ENCODE measurements around the gene WAPL.

- TF ChIP-seq CBX5 (IDR thresholded peaks at IDR 0.05; ENCODE audit: low read depth) (no peak), HSF1 (IDR thresholded peaks at IDR 0.05; ENCODE audit: low read depth, low read length) (no peak), POLR2A (IDR thresholded peaks at IDR 0.05; ENCODE audit: low read depth, low read length) (no peak), POLR2AphosphoS5 (IDR thresholded peaks at IDR 0.05; ENCODE audit: low read length) (no peak), TAF1 (IDR thresholded peaks at IDR 0.05; ENCODE audit: borderline replicate concordance, low read depth, low read length) (no peak), EZH2 (IDR thresholded peaks at IDR 0.05; ENCODE audit: borderline replicate concordance, control insufficient read depth, low read depth, low read length) (no peak), GABPA (IDR thresholded peaks at IDR 0.05; ENCODE audit: low read depth) (no peak), USF2 (IDR thresholded peaks at IDR 0.05; ENCODE audit: borderline replicate concordance, low read depth, low read length) (no peak), IKZF1 (conservative IDR thresholded peaks at IDR 0.05) (no peak), RFX5 (IDR thresholded peaks at IDR 0.05; ENCODE audit: low read depth, low read length) (no peak), RELA (IDR thresholded peaks at IDR 0.05; ENCODE audit: borderline replicate concordance, partially characterized antibody) (no peak)
- TF ChIP-seq, protein P1, sequence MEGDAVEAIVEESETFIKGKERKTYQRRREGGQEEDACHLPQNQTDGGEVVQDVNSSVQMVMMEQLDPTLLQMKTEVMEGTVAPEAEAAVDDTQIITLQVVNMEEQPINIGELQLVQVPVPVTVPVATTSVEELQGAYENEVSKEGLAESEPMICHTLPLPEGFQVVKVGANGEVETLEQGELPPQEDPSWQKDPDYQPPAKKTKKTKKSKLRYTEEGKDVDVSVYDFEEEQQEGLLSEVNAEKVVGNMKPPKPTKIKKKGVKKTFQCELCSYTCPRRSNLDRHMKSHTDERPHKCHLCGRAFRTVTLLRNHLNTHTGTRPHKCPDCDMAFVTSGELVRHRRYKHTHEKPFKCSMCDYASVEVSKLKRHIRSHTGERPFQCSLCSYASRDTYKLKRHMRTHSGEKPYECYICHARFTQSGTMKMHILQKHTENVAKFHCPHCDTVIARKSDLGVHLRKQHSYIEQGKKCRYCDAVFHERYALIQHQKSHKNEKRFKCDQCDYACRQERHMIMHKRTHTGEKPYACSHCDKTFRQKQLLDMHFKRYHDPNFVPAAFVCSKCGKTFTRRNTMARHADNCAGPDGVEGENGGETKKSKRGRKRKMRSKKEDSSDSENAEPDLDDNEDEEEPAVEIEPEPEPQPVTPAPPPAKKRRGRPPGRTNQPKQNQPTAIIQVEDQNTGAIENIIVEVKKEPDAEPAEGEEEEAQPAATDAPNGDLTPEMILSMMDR (IDR thresholded peaks at IDR 0.05 in 2 of 3, conservative IDR thresholded peaks at IDR 0.05 in 1 of 3; ENCODE audit: control insufficient read depth in 2 of 3, extremely low read depth in 1 of 3, insufficient read depth in 1 of 3, low read depth in 3 of 3, low read length in 3 of 3): no peak
- TF ChIP-seq, protein P2, sequence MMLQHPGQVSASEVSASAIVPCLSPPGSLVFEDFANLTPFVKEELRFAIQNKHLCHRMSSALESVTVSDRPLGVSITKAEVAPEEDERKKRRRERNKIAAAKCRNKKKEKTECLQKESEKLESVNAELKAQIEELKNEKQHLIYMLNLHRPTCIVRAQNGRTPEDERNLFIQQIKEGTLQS (IDR thresholded peaks at IDR 0.05; ENCODE audit: borderline replicate concordance, extremely low read depth, low read depth, low read length): no peak
These were observed 118.3 kb downstream of the WAPL start for GRCh38 chr10:86403183-86403797.
